HK-2 (cell line): ENCODE data around the gene ATG16L2.
"Not testable (repeated sequence)": the region's sequence is repeated elsewhere in the genome, so short reads cannot be mapped to it uniquely, and the experiment has no call there.

Experiments
- DNase-seq: peaks from one replicate; pipeline ENCODE4 v3.0.0-alpha.2; 2018; ENCODE audit not compliant: unreplicated experiment

The ATG16L2 gene

GRCh38 chr11:72842653-72843330 lies 28.6 kb downstream of the ATG16L2 start:
- no peak for DNase-seq

- no peak for DNase-seq
Measured at GRCh38 chr11:72844356-72844755, 30.1 kb downstream of the ATG16L2 start.

GRCh38 chr11:72848846-72849466 lies 34.7 kb downstream of the ATG16L2 start:
- DNase-seq: no peak

- DNase-seq: no peak
Measured at GRCh38 chr11:72850832-72851231, 36.6 kb downstream of the ATG16L2 start.

GRCh38 chr11:72851726-72852125 lies 37.5 kb downstream of the ATG16L2 start:
- no peak for DNase-seq

GRCh38 chr11:72856065-72856464 lies 41.9 kb downstream of the ATG16L2 start:
- no peak for DNase-seq

- DNase-seq: no peak
Measured at GRCh38 chr11:72856551-72857345, 42.5 kb downstream of the ATG16L2 start.

- not testable (repeated sequence) for DNase-seq
Measured at GRCh38 chr11:72858267-72858666, 44.1 kb downstream of the ATG16L2 start.

- no peak for DNase-seq
Measured at GRCh38 chr11:72859126-72859525, 44.9 kb downstream of the ATG16L2 start.

GRCh38 chr11:72860010-72860409 lies 45.8 kb downstream of the ATG16L2 start:
- no peak for DNase-seq

GRCh38 chr11:72860592-72860991 lies 46.4 kb downstream of the ATG16L2 start:
- no peak for DNase-seq

- no peak for DNase-seq
Measured at GRCh38 chr11:72863091-72863490, 48.9 kb downstream of the ATG16L2 start.

- DNase-seq: no peak
Measured at GRCh38 chr11:72863916-72864315, 49.7 kb downstream of the ATG16L2 start.

- DNase-seq: no peak
Measured at GRCh38 chr11:72864702-72865655, 50.8 kb downstream of the ATG16L2 start.

- DNase-seq: no peak
Measured at GRCh38 chr11:72867970-72868369, 53.8 kb downstream of the ATG16L2 start.

- no peak for DNase-seq
Measured at GRCh38 chr11:72869831-72870230, 55.6 kb downstream of the ATG16L2 start.

- DNase-seq: no peak
Measured at GRCh38 chr11:72871119-72871518, 56.9 kb downstream of the ATG16L2 start.

- DNase-seq: no peak
Measured at GRCh38 chr11:72872012-72872411, 57.8 kb downstream of the ATG16L2 start.

- DNase-seq: no peak
Measured at GRCh38 chr11:72875736-72876135, 61.5 kb downstream of the ATG16L2 start.

- DNase-seq: no peak
Measured at GRCh38 chr11:72876147-72876546, 61.9 kb downstream of the ATG16L2 start.
